HG03025 (cell line): ENCODE data around the gene SIDT1.
A peak's percentile ranks its signal among the peaks of the same experiment; 100 is the strongest.

Experiments used
- ATAC-seq: cut with Tn5 transposase; IDR thresholded peaks from one replicate; pipeline ENCODE4 v1.9.1; 2021; ENCODE audit warnings: mild to moderate bottlenecking, moderate library complexity; ENCODE audit not compliant: unreplicated experiment, low FRiP score

Gene SIDT1

GRCh38 chr3:113541519-113541918 lies 9.2 kb downstream of the SIDT1 start:
- ATAC-seq: no peak

GRCh38 chr3:113545594-113545993 lies 13.2 kb downstream of the SIDT1 start:
- ATAC-seq: no peak

- ATAC-seq: peak; percentile 79
Measured at GRCh38 chr3:113546414-113546893, 14.1 kb downstream of the SIDT1 start.

- ATAC-seq: no peak
Measured at GRCh38 chr3:113548501-113548900, 16.1 kb downstream of the SIDT1 start.

- no peak for ATAC-seq
Measured at GRCh38 chr3:113551820-113552219, 19.5 kb downstream of the SIDT1 start.

GRCh38 chr3:113552851-113553250 lies 20.5 kb downstream of the SIDT1 start:
- no peak for ATAC-seq

GRCh38 chr3:113555138-113555537 lies 22.8 kb downstream of the SIDT1 start:
- ATAC-seq: no peak

- no peak for ATAC-seq
Measured at GRCh38 chr3:113556316-113556945, 24.1 kb downstream of the SIDT1 start.

- no peak for ATAC-seq
Measured at GRCh38 chr3:113556946-113557335, 24.6 kb downstream of the SIDT1 start.

- no peak for ATAC-seq
Measured at GRCh38 chr3:113557374-113557773, 25.0 kb downstream of the SIDT1 start.

- ATAC-seq: no peak
Measured at GRCh38 chr3:113559009-113559408, 26.7 kb downstream of the SIDT1 start.

GRCh38 chr3:113560271-113560670 lies 27.9 kb downstream of the SIDT1 start:
- ATAC-seq: no peak

- ATAC-seq: no peak
Measured at GRCh38 chr3:113560831-113561623, 28.7 kb downstream of the SIDT1 start.

GRCh38 chr3:113565555-113565954 lies 33.2 kb downstream of the SIDT1 start:
- ATAC-seq: no peak

GRCh38 chr3:113570158-113570557 lies 37.8 kb downstream of the SIDT1 start:
- no peak for ATAC-seq

GRCh38 chr3:113571360-113571759 lies 39.0 kb downstream of the SIDT1 start:
- no peak for ATAC-seq

- ATAC-seq: no peak
Measured at GRCh38 chr3:113573728-113574127, 41.4 kb downstream of the SIDT1 start.

GRCh38 chr3:113574213-113574612 lies 41.9 kb downstream of the SIDT1 start:
- no peak for ATAC-seq

- ATAC-seq: no peak
Measured at GRCh38 chr3:113575206-113575605, 42.9 kb downstream of the SIDT1 start.

GRCh38 chr3:113585228-113585627 lies 52.9 kb downstream of the SIDT1 start:
- no peak for ATAC-seq

- ATAC-seq: no peak
Measured at GRCh38 chr3:113585720-113586119, 53.4 kb downstream of the SIDT1 start.

- ATAC-seq: no peak
Measured at GRCh38 chr3:113588806-113589205, 56.5 kb downstream of the SIDT1 start.
